IPS-NIHi11 (cell line): ENCODE results near the gene CXorf49.

Experiments
- DNase-seq: peaks from one replicate; pipeline ENCODE4 v3.0.0; 2012; ENCODE audit warnings: mixed read lengths, low spot score

Gene CXorf49

DNA sequence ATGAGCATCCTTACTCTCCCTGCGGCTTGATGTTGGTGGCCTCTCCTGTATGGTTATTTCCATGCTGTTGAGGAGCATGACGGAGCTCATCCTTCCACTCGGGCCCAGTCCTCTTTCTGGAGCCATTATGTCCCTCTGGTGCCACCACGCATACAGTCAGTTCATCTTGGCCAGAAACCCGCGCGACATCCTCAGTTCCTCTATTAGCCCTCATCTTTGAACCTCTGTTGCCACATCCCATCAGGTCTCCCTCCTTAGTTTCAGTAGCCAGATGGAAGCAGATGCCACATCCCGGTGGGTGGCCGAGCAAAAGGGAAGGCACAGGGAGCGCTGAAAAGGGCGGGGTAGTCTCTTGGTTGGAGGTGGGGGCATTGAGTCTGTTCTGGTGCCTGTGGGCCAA is 46.1 kb downstream of the CXorf49 start:
- no peak for DNase-seq

DNA sequence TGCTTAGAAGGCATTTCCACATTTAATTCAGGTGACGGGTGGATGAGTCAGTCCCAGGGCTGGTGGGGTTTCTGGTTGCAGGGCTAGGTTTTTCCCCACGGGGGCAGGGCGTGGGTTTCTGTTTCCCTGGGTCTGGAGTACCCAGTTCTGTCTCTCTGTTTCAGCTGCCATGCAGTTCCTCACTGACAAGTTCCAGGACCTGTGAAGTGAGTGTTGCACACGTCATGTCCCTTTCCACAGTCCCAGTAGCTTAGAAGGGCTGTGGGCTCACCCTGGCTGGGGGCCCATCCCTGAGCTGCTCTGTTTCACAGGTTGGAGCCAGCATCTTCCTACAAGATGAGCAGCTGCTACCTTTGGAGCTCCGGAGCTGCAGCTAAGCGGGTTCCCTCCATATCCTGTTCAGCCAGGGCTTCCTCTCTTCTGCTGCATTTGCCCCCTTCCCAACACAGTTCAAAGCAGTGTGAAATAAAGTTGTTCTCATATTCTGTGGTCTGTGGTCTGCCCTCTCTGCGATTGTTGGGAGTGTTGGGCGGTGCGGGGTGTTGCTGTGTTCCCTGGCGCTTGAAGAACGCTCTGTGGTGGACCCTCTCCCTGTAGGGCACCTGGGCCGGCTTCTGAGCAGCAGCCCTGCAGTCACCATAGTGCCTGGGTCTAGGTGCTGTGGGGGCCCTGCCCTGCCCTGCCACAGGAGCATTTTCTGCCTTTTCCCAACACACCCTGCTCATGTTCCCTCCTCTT is 46.9 kb downstream of the CXorf49 start:
- DNase-seq, result no peak

DNA sequence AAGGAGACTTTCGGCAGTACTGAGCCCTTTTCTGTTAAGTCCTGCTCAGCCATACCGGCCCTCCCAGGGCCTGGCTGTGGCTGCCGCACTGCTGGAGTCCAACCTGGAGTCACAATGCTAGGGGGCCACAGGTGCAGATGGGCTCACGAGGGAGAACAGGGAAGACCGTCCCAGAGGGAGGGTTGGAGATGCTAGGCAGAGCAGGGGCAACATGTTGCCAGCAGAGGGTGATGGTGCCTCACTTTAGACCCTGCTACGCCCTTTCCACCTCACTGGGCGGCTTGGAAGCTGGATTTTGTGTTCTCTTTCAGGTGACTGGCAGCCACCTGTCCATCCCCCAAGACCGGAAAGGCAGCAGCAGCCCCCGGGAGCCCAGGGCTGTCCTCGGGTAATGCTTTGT is 48.1 kb downstream of the CXorf49 start:
- DNase-seq, result peak; percentile 46

DNA sequence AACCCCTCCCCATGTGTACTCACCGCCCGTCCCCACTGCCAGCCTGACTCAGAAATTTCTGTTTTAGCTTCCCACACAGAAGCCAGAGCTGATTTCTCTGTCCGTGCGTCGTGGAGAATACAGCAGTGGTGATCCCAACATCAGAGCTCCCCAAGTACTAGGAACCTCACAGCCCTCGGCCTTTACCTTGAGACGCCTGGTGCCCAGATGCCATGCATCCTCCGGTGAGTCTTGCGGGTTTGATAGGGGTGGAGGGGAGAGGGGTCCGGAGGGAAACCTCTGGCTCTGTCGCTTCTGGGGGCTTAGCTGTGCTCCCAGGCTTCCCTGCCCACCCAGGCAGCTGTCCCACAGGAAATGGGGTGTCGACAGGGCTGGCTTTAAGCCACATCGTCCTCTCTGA is 48.6 kb downstream of the CXorf49 start:
- no peak for DNase-seq

DNA sequence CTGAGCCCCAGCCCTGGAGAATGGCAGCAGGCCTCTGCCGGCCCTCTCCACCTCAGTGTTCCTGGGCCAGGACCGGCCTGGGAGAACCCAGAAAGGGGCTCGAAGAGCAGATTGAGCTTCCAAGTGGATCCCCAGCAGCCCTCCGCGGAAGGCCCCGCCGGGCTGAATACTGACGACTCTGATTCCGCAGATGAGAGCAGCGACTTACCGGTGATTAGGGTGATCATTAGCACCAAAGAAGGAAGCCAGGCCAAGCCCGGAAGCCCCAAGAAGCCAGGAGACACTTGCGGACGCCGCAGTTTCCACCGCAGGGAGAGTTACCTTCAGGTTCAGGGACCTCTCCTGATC is 49.9 kb downstream of the CXorf49 start:
- DNase-seq, result no peak

DNA sequence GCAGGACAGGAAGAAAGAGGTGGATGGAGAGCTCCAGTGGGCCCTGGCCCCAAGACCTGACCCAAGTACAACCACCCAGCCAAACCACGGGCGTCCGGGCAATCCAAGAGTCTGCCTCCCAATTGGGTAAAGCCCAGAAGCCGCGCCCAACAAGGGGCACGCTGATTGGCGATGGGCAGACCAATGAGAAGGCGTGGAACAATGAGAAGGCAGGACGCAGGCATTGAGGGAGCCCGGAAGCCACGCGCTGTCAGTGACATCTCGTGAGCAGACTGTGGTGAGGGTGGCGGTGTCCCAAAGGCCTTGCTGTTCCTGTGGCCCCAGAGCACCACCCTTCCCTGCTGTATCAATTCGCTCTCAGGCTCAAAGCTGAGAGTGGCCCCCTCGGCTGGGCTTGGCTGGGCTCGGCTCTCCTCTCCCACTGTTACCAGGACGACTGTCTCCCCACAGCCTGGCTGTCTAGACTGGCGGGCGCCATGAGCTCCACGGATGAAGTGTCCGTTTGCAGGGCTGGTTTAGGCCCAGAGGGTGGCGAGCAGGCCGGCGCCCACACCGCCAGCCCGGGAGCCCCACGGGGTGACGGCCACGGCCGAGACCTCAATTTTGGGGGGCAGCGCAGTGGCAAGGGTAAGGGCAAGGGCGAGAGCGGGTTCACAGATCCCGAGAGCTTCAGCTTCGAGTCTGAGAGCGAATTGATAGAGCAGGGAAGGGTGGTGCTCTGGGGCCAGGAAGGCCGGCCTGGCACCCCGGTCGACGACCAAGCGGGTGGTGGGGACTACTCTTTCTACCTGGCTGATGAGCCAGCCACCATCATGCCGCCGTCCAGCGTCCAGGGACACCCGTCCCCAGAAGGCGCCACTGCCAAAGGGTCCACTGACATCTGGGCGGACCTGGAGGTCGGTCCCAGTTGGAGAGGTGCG is 50.5 kb downstream of the CXorf49 start, which contains the start of gene LOC101059915:
TSS of gene LOC101059915 (plus strand) at position 219 of the 920 bp plus-strand sequence.
- no peak for DNase-seq

DNA sequence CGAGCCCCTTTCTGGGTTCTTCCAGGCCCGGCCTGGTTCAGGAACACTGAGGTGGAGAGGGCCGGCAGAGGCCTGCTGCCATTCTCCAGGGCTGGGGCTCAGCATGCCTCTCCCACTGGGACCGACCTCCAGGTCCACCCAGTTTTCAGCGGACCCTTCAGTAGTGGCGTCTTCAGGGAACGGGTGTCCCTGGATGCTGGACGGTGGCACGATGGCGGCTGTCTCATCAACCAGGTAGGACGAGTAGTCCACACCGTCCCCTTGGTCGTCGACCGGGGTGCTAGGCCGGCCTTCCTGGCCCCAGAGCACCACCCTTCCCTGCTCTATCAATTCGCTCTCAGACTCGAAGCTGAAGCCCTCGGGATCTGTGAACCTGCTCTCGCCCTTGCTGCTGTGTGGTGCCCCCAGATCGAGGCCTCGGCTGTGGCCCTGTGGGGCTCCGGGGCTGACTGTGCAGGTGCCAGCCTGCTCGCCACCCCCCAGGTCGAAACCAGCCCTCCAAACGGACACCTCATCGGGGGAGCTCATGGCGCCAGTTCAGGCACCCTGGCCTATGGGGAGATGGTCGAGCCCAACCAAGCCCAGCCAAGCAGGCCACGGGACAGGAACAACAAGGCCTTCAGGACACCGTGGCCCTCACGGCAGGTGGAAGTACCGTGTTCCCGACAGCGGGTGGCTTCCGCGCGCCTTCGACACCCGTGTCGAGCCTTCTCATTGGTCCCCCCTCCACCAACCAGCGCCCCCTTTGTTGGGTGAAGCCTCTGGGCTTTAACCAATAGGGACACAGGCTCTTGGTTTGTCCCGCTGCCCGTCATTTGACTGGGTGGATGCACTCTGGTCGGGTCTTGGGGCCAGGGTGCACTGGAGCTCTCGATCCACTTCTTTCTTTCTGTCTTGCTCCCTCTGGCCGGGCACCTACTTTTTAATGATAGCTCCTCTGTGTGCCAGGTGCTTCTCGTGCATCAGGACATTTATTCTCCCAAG is 51.6 kb downstream of the CXorf49 start:
- no peak for DNase-seq

DNA sequence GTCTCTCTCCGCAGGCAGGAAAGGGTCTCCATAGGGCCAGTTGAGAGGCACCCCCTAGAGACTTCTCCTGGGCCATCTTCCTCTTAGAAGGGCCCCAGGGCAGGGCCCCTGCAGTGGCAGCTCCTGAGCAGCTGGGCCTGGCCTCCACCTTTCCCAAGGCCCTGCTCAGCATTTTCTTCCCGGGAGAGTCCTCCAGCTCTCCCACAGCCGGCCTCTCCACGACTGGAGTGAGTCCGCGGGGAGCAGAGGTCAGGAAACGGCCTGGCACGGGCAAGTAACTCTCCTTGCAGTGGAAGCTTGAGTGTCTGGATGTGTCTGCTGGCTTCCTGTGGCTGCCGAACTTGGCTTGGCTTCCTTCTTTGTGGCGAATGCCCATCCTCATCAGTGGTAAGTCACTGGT is 52.3 kb downstream of the CXorf49 start:
- no peak for DNase-seq

DNA sequence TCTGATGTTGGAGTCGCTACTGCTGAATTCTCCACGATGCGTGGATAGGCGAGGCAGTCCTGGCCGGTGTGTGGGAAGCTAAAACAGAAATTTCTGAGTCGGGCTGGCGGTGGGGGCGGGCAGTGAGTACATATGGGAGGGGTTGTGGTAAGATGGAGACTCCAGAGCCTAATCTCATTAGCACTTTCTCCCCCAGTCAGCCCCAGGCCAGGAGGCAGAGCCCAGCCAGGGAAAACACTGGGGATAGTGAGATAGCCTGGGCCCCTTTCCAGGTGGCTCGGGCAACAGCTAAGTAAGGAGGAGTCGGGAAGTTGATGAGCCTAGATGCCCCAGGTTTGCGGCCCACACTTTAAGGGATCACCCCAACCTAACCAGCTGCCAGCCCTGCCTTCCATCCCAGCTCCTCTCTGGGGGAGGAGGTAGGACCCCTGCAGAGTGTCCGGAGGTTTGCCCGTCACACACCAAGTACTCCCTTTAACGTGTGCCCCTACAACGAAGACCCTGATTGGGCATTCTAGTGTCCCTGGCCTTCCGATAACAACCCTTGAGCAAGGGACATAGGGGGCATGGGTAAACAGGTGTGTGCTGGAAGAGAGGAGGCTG is 53.1 kb downstream of the CXorf49 start:
- DNase-seq, result no peak
